ENCODE data around the gene TBC1D30.
"Not testable (repeated sequence)": the region's sequence is repeated elsewhere in the genome, so short reads cannot be mapped to it uniquely, and the experiment has no call there.

Gene TBC1D30

DNA sequence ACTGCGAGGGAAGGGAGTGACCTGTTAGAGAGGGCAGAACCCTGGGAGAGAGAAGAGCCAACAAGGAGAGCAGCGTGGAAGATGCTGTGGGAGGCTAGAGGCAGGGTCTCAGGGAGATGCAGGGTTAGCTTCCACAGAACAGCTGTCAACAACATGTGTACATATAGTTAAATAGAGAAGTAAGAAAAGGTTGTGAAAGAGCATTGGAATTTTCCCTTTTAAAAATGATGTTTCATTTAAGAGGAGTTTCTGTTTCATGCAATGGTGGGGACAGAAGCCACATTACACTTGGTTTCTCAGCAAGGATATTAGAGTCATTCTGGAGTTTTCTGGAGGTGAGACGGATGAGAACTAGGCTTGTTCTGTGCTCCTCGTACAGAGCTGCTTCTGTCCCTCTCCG, 23.8 kb upstream of the TBC1D30 start:
- in situ Hi-C loops (cut with HindIII; ENCODE audit: low pct_ligation_motif_present, low pct_unique_long_range_greater_than_20kb, low sequenced_read_pairs), result no loop called here

DNA sequence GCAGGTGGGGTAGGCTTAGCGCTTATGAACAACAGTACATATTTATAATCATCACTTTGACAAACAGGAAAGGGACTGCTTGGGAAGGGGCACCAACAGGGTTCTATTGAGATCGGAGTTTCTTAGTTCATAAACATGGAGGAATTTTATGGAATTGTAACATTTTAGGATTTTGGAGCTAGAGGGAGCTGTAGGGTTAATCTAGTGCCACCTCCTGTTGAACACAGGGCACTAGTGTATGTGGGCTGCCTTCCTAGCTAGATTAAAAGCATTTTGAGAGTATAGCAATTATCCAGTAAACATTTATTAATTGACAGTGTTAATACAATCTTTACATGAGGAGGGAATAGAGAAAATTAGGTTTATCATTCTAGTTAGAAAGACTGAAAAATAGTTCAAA, 23.1 kb upstream of the TBC1D30 start:
- in situ Hi-C loops (cut with HindIII; ENCODE audit: low pct_ligation_motif_present, low pct_unique_long_range_greater_than_20kb, low sequenced_read_pairs), result no loop called here

More for the DNA sequence above, 23.8 kb upstream of the TBC1D30 start:
- no peak for DNase-seq

DNA sequence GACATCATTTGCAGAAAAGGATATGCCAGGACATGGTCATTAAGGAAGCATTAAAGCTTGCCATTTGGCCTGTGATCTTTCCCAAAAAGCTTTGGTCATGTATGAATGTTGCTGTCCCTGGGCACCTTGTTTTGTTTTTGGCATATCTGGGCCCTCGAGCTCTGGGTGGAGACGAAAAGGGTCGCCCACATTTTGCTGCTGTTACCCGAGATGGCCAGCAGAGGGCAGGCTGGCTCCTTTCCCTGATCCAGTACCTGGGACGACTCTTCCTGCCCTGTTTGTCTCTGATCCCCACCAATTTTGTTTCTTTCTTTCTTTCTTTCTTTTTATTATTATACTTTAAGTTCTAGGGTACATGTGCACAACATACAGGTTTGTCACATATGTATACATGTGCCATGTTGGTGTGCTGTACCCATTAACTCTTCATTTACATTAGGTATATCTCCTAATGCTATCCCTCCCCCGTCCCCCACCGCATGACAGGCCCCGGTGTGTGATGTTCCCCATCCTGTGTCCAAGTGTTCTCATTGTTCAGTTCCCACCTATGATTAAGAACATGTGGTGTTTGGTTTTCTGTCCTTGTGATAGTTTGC, 22.2 kb upstream of the TBC1D30 start:
- peak; percentile 54 for DNase-seq
- in situ Hi-C loops (cut with HindIII; ENCODE audit: low pct_ligation_motif_present, low pct_unique_long_range_greater_than_20kb, low sequenced_read_pairs), result not testable (repeated sequence)

More for the DNA sequence above, 23.1 kb upstream of the TBC1D30 start:
- peak; percentile 56 for DNase-seq

- in situ Hi-C loops (cut with HindIII; ENCODE audit: low pct_ligation_motif_present, low pct_unique_long_range_greater_than_20kb, low sequenced_read_pairs), result no loop called here
- DNase-seq, result no peak
Measured at GRCh38 chr12:64806173-64806572, 18.3 kb upstream of the TBC1D30 start.

GRCh38 chr12:64806593-64807460, 17.6 kb upstream of the TBC1D30 start:
- in situ Hi-C loops (cut with HindIII; ENCODE audit: low pct_ligation_motif_present, low pct_unique_long_range_greater_than_20kb, low sequenced_read_pairs), result no loop called here
- DNase-seq, result no peak

- no peak for DNase-seq
- in situ Hi-C loops (cut with HindIII; ENCODE audit: low pct_ligation_motif_present, low pct_unique_long_range_greater_than_20kb, low sequenced_read_pairs), result no loop called here
Measured at GRCh38 chr12:64808110-64808509, 16.3 kb upstream of the TBC1D30 start.

DNA sequence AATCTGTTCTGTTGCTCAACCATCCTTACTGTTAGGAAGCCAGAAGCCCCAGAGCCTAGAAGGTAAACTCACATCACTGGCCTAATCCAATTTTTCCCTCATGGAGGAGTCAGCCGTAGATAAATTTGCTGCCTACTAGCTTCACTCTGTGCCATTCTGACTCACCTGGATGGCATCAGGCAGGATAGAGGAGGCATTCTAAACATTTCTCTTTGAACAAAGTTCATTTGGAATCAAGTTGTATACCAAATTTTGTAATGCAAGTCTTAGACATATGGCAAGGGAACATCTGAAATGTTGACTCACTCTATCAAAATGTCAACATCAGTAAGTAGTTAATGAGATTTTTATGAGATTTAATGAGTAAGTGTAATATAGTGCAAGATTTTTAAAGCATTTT, 13.6 kb upstream of the TBC1D30 start:
- DNase-seq, result no peak

GRCh38 chr12:64813723-64814122, 10.7 kb upstream of the TBC1D30 start:
- DNase-seq, result no peak
- in situ Hi-C loops (cut with HindIII; ENCODE audit: low pct_ligation_motif_present, low pct_unique_long_range_greater_than_20kb, low sequenced_read_pairs), result no loop called here

More for the DNA sequence above, 13.6 kb upstream of the TBC1D30 start:
- in situ Hi-C loops (cut with HindIII; ENCODE audit: low pct_ligation_motif_present, low pct_unique_long_range_greater_than_20kb, low sequenced_read_pairs), result no loop called here

GRCh38 chr12:64814432-64814831, 10.0 kb upstream of the TBC1D30 start:
- in situ Hi-C loops (cut with HindIII; ENCODE audit: low pct_ligation_motif_present, low pct_unique_long_range_greater_than_20kb, low sequenced_read_pairs), result no loop called here
- no peak for DNase-seq

- in situ Hi-C loops (cut with HindIII; ENCODE audit: low pct_ligation_motif_present, low pct_unique_long_range_greater_than_20kb, low sequenced_read_pairs), result no loop called here
- no peak for DNase-seq
Measured at GRCh38 chr12:64819816-64820402, 4.5 kb upstream of the TBC1D30 start.

DNA sequence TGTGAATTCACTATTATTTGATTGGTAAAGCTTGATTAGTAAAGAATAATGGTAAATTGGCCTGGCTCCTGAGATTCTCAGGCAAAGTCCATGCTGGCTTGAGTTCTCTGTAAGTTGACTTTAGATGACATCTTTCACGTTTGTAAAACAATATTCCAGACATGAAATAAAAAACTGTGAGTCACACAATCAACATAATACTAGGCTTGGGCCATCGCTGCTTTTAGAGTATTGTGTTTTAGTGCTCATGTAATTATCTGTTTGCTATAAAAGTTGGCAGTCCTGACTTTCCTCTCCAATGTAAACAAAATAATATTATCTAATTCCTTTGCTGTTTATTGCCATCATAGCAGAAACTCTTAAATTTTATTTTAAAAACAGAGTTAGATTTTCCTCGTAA, 3.9 kb upstream of the TBC1D30 start:
- DNase-seq, result no peak

DNA sequence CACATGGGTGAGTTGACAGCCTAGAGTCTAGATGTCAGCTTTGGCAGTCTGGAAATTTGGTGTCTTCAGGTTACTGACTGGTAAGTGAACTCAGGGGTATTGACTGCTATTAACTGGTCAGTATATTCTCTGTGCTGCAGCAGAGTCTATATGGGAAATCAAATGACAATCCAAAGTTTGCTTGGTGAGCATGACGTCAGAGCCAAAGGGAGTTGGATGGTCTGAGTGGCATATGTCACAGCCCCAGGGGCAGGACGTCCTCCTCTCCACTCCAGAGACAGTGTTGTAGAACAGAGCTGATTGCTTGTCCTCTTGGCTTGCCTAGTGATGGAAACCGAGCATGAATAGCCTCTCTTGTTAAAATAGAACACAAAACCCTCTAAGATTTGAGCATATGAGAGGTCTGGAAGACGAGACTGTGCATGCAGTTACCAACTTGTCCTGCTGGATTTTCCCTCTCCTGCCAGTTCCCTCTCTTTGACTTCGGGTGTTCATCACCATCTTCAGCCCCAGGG, 3.3 kb upstream of the TBC1D30 start:
- in situ Hi-C loops (cut with HindIII; ENCODE audit: low pct_ligation_motif_present, low pct_unique_long_range_greater_than_20kb, low sequenced_read_pairs), result no loop called here
- DNase-seq, result no peak

More for the DNA sequence above, 3.9 kb upstream of the TBC1D30 start:
- in situ Hi-C loops (cut with HindIII; ENCODE audit: low pct_ligation_motif_present, low pct_unique_long_range_greater_than_20kb, low sequenced_read_pairs), result no loop called here

DNA sequence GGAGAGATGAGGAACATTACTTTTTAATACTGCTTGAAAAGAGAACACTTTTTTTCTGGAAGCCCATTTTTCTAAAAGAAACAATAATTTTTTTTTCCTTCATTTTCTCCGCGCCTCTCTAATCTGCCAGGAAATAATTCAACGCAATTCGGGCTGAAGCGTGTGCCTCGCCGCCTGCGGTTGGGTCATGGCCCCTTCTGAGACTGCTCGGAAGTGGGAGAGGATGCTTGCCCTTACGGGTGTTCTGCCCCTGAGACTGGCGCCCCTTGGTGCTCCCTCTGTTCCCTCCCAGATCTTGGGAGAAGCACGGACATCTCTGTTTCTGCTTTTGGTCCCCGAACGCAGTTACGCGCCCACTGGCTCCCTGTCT, 332 bp upstream of the TBC1D30 start:
- no peak for DNase-seq
- in situ Hi-C loops (cut with HindIII; ENCODE audit: low pct_ligation_motif_present, low pct_unique_long_range_greater_than_20kb, low sequenced_read_pairs), result no loop called here

DNA sequence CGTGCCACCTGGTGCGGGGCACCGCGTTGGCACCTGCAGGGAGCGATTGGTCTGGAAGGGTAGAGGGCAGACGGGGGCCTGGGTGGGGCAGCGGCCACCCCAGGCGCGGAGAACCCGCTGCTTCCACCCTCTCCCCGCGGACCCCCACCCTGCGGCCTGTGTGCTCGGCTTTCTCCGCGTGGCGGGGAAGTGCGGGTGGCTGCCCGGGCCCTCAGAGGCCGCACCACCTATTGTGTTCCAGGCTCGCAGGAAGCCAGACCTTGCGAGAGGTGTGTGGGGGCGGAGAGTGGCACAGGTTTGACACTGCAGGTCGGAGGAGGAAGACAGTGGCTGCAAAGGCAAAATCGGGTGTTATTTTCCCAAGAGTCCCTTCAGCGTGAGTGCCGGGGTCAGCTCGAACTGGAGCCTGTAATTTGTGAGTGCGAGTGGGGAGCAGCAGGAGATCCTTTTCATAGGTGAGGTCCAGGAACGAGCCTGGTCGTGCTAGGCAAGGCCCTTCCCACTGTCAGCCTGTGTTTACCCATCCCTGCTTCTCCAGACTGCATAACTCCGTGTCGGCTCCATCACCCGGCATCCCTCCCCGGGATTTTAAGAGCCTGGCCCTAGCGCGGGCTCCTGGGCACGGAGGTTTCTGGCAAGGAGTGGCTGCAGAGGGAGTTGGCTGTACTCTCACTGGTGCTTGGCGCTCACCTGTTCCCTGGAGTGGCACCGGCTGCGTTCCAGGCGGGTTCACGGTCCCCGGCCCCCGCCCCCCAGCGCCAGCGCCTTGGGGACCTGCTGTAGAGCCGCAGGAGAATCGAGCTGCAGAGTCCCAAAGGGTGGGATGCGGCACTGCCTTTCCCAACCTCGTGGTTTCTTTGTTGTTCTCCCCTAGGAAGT, 935 bp downstream of the TBC1D30 start:
- in situ Hi-C loops (cut with HindIII; ENCODE audit: low pct_ligation_motif_present, low pct_unique_long_range_greater_than_20kb, low sequenced_read_pairs), result no loop called here
- no peak for DNase-seq

DNA sequence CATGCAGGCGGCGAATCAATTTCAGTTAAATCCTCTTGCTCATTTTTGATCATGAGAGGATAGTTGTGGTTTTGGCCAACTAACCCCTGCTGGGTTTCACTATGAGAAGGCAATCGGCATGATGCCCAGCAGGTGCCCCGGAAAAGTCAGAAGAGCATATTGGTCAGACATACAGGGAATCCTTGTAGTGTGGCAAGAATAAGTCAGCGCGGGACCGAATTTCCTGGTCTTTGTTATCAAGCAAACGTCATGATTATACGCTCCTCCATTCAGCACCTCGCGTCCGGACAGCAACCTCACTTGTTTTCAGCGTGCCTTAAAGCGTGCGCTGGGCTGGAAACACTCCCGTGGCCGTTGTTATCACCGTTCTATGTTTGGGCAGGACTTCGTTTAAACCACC, 1.8 kb downstream of the TBC1D30 start:
- in situ Hi-C loops (cut with HindIII; ENCODE audit: low pct_ligation_motif_present, low pct_unique_long_range_greater_than_20kb, low sequenced_read_pairs), result no loop called here
- peak; percentile 84 for DNase-seq

DNA sequence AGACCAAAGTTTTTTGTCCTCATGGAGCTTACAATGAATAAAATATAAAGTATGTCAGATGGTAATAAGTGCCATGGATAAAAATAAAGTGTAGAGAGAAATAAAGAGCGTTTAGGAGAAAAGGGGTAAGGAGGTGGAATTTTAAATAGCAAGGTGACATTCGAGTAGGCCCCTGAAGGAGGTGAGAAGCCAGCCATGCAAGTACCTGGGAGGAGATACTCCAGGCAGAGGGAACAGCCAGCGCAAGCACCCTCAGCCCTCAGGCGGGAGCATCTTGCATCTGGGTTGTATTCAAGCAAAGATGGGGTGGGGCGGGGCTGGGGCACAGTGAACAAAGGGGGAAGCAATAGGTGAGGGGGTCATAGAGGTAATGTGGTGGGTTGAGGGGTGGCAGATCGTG, 4.3 kb downstream of the TBC1D30 start:
- DNase-seq, result no peak
- in situ Hi-C loops (cut with HindIII; ENCODE audit: low pct_ligation_motif_present, low pct_unique_long_range_greater_than_20kb, low sequenced_read_pairs), result no loop called here

GRCh38 chr12:64833928-64834327, 9.5 kb downstream of the TBC1D30 start:
- in situ Hi-C loops (cut with HindIII; ENCODE audit: low pct_ligation_motif_present, low pct_unique_long_range_greater_than_20kb, low sequenced_read_pairs), result no loop called here
- DNase-seq, result no peak

GRCh38 chr12:64835901-64836300, 11.5 kb downstream of the TBC1D30 start:
- in situ Hi-C loops (cut with HindIII; ENCODE audit: low pct_ligation_motif_present, low pct_unique_long_range_greater_than_20kb, low sequenced_read_pairs), result no loop called here

DNA sequence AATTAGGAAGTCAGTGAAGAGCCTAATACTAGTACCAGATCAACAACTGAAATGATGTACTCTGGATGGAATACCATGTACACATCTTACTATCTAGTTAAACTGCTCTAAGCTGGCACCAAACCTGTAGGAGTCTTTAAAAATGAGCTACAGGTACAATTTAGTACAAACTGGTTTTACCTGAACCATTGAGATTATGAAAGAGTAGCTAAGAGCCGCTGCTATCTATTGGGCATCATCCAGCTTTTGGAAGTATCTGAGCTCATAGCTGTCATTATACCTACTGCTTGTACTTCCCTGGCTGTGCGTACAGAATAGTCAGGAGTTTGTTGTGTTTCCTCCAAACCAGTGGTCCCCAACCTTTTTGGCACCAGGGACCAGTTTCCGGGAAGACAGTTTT, 12.4 kb downstream of the TBC1D30 start:
- in situ Hi-C loops (cut with HindIII; ENCODE audit: low pct_ligation_motif_present, low pct_unique_long_range_greater_than_20kb, low sequenced_read_pairs), result no loop called here
- DNase-seq, result no peak

More at GRCh38 chr12:64835901-64836300, 11.5 kb downstream of the TBC1D30 start:
- DNase-seq, result no peak

All from ACHN (cell line).